Mesothelial cell of epicardium (in vitro differentiated cells): Measurements from ENCODE around the gene COPS7A. TPM values are rescaled to one million over a fixed set of nuclear protein-coding genes. Genes with fewer than 3 reads are reported as not detected.
"Not testable (repeated sequence)": the region's sequence is repeated elsewhere in the genome, so short reads cannot be mapped to it uniquely, and the experiment has no call there.

ENCODE experiments used
- DNase-seq, 2 experiments: peaks; one replicate each; pipeline ENCODE4 v3.0.0; 2021; ENCODE audit warnings: low spot score in 2 of 2; ENCODE audit not compliant: unreplicated experiment in 2 of 2
- H3K27ac Mint-ChIP-seq: 2 replicates; pipeline ENCODE4 v1.8.0; 2021; ENCODE audit warnings: mixed read lengths
- H3K27me3 Mint-ChIP-seq: 2 replicates; pipeline ENCODE4 v1.8.0; 2021; ENCODE audit warnings: low read depth, mixed read lengths
- H3K36me3 Mint-ChIP-seq: 2 replicates; pipeline ENCODE4 v1.8.0; 2021; ENCODE audit warnings: mixed read lengths
- H3K4me1 Mint-ChIP-seq: 2 replicates; pipeline ENCODE4 v1.8.0; 2021; ENCODE audit warnings: mixed read lengths
- H3K4me3 Mint-ChIP-seq: 2 replicates; pipeline ENCODE4 v1.8.0; 2021; ENCODE audit warnings: mild to moderate bottlenecking, moderate library complexity, mixed read lengths
- H3K9me3 Mint-ChIP-seq: 2 replicates; pipeline ENCODE4 v1.8.0; 2021; ENCODE audit warnings: mixed read lengths
- total RNA-seq: library from RNA; stranded (reverse); gene quantifications from 3 replicates; pipeline ENCODE4 v1.2.1, GENCODE V29; 2021
- TF ChIP-seq, protein P1 (sequence below): fragments of 200-600 bp; sonication (generic); IDR thresholded peaks from one replicate; pipeline ENCODE4 v1.5.0; 2021; ENCODE audit warnings: antibody characterized with exemption; ENCODE audit not compliant: unreplicated experiment

Gene COPS7A
- total RNA-seq, 1 donor from 2014 or later, result 37.6 TPM

DNA sequence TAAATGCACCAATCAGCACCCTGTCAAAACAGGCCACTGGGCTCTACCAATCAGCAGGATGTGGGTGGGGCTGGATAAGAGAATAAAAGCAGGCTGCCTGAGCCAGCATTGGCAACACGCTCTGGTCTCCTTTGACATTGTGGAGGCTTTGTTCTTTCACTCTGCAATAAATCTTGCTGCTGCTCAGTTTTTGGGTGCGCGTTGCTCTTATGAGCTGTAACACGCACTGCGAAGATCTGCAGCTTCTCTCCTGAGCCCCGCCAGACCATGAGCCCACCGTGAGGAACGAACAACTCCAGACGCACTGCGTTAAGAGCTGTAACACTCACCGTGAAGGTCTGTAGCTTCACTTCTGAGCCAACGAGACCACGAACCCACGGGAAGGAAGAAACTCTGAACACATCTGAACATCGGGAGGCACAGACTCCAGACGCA is 14.9 kb upstream of the COPS7A start:
- DNase-seq, result no peak
- Mint-ChIP-seq H3K4me1 (no peaks in the 10 kb centered on the region), H3K27me3 (peaks cover 16% of the 10 kb centered on the region), H3K4me3 (no peak overlapping the region), H3K27ac (no peak overlapping the region), H3K9me3 (no peaks in the 10 kb centered on the region), H3K36me3 (no peaks in the 10 kb centered on the region)
- TF ChIP-seq, protein P1, sequence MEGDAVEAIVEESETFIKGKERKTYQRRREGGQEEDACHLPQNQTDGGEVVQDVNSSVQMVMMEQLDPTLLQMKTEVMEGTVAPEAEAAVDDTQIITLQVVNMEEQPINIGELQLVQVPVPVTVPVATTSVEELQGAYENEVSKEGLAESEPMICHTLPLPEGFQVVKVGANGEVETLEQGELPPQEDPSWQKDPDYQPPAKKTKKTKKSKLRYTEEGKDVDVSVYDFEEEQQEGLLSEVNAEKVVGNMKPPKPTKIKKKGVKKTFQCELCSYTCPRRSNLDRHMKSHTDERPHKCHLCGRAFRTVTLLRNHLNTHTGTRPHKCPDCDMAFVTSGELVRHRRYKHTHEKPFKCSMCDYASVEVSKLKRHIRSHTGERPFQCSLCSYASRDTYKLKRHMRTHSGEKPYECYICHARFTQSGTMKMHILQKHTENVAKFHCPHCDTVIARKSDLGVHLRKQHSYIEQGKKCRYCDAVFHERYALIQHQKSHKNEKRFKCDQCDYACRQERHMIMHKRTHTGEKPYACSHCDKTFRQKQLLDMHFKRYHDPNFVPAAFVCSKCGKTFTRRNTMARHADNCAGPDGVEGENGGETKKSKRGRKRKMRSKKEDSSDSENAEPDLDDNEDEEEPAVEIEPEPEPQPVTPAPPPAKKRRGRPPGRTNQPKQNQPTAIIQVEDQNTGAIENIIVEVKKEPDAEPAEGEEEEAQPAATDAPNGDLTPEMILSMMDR, result no peak

DNA sequence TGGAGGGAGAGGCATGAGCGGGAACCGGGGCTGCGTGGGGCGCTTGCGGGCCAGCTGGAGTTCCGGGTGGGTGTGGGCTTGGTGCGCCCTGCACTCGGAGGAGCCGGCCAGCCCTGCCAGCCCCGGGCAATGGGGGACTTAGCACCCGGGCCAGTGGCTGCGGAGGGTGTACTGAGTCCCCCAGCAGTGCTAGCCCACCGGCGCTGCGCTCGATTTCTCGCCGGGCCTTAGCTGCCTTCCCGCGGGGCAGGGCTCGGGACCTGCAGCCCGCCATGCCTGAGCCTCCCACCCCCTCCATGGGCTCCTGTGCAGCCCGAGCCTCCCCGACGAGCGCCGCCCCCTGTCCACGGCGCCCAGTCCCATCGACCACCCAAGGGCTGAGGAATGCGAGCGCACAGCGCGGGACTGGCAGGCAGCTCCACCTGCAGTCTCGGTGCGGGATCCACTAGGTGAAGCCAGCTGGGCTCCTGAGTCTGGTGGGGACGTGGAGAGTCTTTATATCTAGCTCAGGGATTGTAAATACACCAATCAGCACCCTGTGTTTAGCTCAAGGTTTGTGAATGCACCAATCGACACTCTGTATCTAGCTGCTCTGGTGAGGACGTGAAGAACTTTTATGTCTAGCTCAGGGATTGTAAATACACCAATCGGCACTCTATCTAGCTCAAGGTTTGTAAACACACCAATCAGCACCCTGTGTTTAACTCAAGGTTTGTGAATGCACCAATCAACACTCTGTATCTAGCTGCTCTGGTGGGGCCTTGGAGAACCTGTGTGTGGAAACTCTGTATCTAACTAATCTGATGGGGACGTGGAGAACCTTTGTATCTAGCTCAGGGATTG is 7.6 kb upstream of the COPS7A start:
- not testable (repeated sequence) for H3K27ac Mint-ChIP-seq, H3K36me3 Mint-ChIP-seq, H3K9me3 Mint-ChIP-seq, DNase-seq, H3K4me3 Mint-ChIP-seq, H3K4me1 Mint-ChIP-seq
- H3K27me3 Mint-ChIP-seq, result peaks cover 11% of the 10 kb centered on the region

DNA sequence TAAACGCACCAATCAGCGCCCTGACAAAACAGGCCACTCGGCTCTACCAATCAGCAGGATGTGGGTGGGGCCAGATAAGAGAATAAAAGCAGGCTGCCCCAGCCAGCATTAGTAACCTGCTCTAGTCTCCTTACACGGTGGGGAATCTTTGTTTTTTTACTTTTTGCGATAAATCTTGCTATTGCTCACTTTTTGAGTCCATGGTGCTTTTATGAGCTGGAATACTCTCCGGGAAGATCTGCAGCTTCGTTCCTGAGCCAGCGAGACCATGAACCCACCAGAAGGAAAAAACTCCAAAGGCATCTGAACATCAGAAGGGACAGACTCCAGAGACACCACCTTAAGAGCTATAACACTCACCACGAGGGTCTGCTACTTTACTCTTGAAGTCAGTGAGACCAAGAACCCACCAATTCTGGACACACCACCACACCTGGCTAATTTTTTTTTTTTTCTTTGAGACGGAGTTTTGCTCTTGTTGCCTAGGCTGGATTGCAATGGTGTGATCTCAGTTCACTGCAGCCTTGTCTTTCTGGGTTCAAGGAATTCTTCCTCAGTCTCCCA is 6.9 kb upstream of the COPS7A start:
- no peaks in the 10 kb centered on the region for H3K36me3 Mint-ChIP-seq
- no peak overlapping the region for H3K27ac Mint-ChIP-seq
- peaks cover 14% of the 10 kb centered on the region for H3K27me3 Mint-ChIP-seq

DNA sequence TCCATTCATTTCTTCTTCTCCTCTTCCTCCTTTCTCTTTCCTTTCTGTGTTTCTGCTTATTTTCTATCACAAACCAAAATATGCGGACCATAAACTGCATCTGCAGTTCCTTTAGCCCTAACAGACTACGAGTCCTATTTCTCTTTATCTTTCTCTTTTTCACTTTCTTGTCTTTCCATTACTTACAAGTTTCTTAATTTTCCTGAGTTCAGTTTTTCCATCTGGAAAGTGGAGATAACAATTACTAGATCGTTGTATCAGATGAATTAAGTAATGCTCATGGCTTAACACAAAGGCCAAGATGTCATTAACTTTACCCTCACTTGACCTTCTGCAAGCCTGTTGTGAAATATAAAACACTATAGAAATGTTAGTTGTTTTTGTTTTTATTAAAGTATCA is 983 bp upstream of the COPS7A start:
- Mint-ChIP-seq H3K4me1 (peaks cover 17% of the 10 kb centered on the region), H3K9me3 (peaks cover 4% of the 10 kb centered on the region), H3K27me3 (peaks cover 17% of the 10 kb centered on the region), H3K4me3 (peak overlapping the region; percentile 20), H3K27ac (peak overlapping the region; percentile 35), H3K36me3 (peaks cover 5% of the 10 kb centered on the region)
- TF ChIP-seq, protein P1, result no peak
- no peak for DNase-seq

More for the DNA sequence above, 6.9 kb upstream of the COPS7A start:
- TF ChIP-seq, protein P1, result no peak
- peaks cover 6% of the 10 kb centered on the region for H3K9me3 Mint-ChIP-seq
- no peak for DNase-seq
- no peaks in the 10 kb centered on the region for H3K4me1 Mint-ChIP-seq
- H3K4me3 Mint-ChIP-seq, result no peak overlapping the region

DNA sequence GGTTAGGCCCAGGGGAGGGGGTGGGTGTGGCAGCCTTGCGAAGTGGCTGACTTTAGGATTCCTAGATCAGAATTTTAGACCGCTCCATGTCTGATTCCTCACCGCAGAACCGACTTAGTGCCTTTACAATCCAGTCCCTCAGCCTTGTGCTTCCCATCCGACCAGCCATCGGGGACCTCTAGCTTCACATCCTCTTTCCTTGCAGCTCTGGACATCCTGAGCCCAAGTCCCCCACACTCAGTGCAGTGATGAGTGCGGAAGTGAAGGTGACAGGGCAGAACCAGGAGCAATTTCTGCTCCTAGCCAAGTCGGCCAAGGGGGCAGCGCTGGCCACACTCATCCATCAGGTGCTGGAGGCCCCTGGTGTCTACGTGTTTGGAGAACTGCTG is 557 bp downstream of the COPS7A start:
- Mint-ChIP-seq H3K27ac (peak overlapping the region; percentile 83), H3K27me3 (peaks cover 14% of the 10 kb centered on the region)

DNA sequence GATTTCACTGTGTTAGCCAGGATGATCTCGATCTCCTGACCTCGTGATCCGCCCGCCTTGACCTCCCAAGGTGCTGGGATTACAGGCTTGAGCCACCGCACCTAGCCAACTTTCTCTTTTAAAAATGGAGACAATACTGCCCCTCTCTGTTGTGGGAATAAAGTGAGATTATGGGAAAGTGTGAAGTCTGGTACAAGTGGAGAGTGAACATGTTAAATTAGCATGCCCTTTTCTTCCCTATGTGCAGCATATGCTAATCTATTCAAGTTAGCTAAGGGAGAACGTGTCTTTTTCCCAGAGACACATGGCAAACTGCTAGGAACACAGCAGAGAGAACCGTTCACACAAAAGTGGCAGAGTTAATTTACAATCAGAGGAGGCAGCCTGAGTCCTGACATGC is 1.5 kb downstream of the COPS7A start:
- TF ChIP-seq, protein P1, result no peak
- no peak for DNase-seq
- Mint-ChIP-seq H3K4me1 (peaks cover 17% of the 10 kb centered on the region), H3K27ac (no peak overlapping the region), H3K9me3 (peaks cover 4% of the 10 kb centered on the region), H3K36me3 (peaks cover 15% of the 10 kb centered on the region), H3K27me3 (peaks cover 10% of the 10 kb centered on the region), H3K4me3 (peak overlapping the region; percentile 76)

More for the DNA sequence above, 557 bp downstream of the COPS7A start:
- Mint-ChIP-seq H3K9me3 (peaks cover 4% of the 10 kb centered on the region), H3K4me3 (peak overlapping the region; percentile 76), H3K36me3 (peaks cover 5% of the 10 kb centered on the region), H3K4me1 (peaks cover 17% of the 10 kb centered on the region)
- peak in 1 of 2 experiments; percentile 40 for DNase-seq
- TF ChIP-seq, protein P1, result no peak
